ENCODE measurements around the gene CPVL.
"Not testable (repeated sequence)": the region's sequence is repeated elsewhere in the genome, so short reads cannot be mapped to it uniquely, and the experiment has no call there.

Gene CPVL

GRCh38 chr7:29096446-29096730, 49.9 kb downstream of the CPVL start:
- no peak overlapping the region for H3K27ac ChIP-seq
- H3K4me1 ChIP-seq (ENCODE audit: control insufficient read depth in 1 of 2, insufficient read depth in 1 of 2, low read depth in 1 of 2, low read length in 1 of 2): peaks cover 8 to 15% of the 10 kb centered on the region in 2 experiments
- H3K36me3 ChIP-seq: no peaks in the 10 kb centered on the region
- peaks cover 8% of the 10 kb centered on the region for H3K27me3 ChIP-seq
- no peak overlapping the region for H3K4me3 ChIP-seq (ENCODE audit: low read depth in 1 of 2, low read length in 1 of 2)
- H3K9me3 ChIP-seq: no peaks in the 10 kb centered on the region
- no peak for TF ChIP-seq CTCF (IDR thresholded peaks at IDR 0.05)

- H3K36me3 ChIP-seq: no peaks in the 10 kb centered on the region
- H3K4me3 ChIP-seq (ENCODE audit: low read depth in 1 of 2, low read length in 1 of 2): no peak overlapping the region
- TF ChIP-seq CTCF (IDR thresholded peaks at IDR 0.05): no peak
- H3K4me1 ChIP-seq (ENCODE audit: control insufficient read depth in 1 of 2, insufficient read depth in 1 of 2, low read depth in 1 of 2, low read length in 1 of 2): peaks cover 3 to 15% of the 10 kb centered on the region in 2 experiments
- H3K9me3 ChIP-seq: no peaks in the 10 kb centered on the region
- no peak overlapping the region for H3K27ac ChIP-seq
- peaks cover 14% of the 10 kb centered on the region for H3K27me3 ChIP-seq
Observed at GRCh38 chr7:29095631-29096445, 50.5 kb downstream of the CPVL start.

- H3K27ac ChIP-seq; H3K4me3 ChIP-seq (ENCODE audit: low read depth in 1 of 2, low read length in 1 of 2); H3K9me3 ChIP-seq; H3K36me3 ChIP-seq: not testable (repeated sequence)
- H3K4me1 ChIP-seq (ENCODE audit: control insufficient read depth in 1 of 2, insufficient read depth in 1 of 2, low read depth in 1 of 2, low read length in 1 of 2): peaks cover 0 to 11% of the 10 kb centered on the region in 2 experiments
- peaks cover 21% of the 10 kb centered on the region for H3K27me3 ChIP-seq
Observed at GRCh38 chr7:29093091-29093490, 53.2 kb downstream of the CPVL start.

GRCh38 chr7:29091715-29092114, 54.6 kb downstream of the CPVL start:
- TF ChIP-seq CTCF (IDR thresholded peaks at IDR 0.05): no peak
- H3K27me3 ChIP-seq: peaks cover 21% of the 10 kb centered on the region
- no peak overlapping the region for H3K27ac ChIP-seq
- H3K9me3 ChIP-seq: no peaks in the 10 kb centered on the region
- H3K4me3 ChIP-seq (ENCODE audit: low read depth in 1 of 2, low read length in 1 of 2): no peak overlapping the region
- H3K4me1 ChIP-seq (ENCODE audit: control insufficient read depth in 1 of 2, insufficient read depth in 1 of 2, low read depth in 1 of 2, low read length in 1 of 2): peaks cover 0 to 23% of the 10 kb centered on the region in 2 experiments
- no peaks in the 10 kb centered on the region for H3K36me3 ChIP-seq

- Histone ChIP-seq H3K27me3 (peaks cover 21% of the 10 kb centered on the region), H3K4me1 (ENCODE audit: control insufficient read depth in 1 of 2, insufficient read depth in 1 of 2, low read depth in 1 of 2, low read length in 1 of 2) (peaks cover 0 to 25% of the 10 kb centered on the region in 2 experiments), H3K27ac (no peak overlapping the region), H3K4me3 (ENCODE audit: low read depth in 1 of 2, low read length in 1 of 2) (no peak overlapping the region), H3K9me3 (no peaks in the 10 kb centered on the region), H3K36me3 (no peaks in the 10 kb centered on the region)
- no peak for TF ChIP-seq CTCF (IDR thresholded peaks at IDR 0.05)
Observed at GRCh38 chr7:29090836-29091601, 55.3 kb downstream of the CPVL start.

Data from neutrophil (primary cell).